Skin epidermis (tissue), 12 donors: ENCODE data around the gene CATSPERB.
A peak's percentile ranks its signal among the peaks of the same experiment; 100 is the strongest.

Experiments
- H3K27ac ChIP-seq, 21 experiments: fragments of 200-600 bp; sonication (generic) in 11 of 21; one replicate each; pipeline ENCODE4 v1.5.0; 2020; ENCODE audit warnings: mild to moderate bottlenecking in 3 of 21, inconsistent platforms in 2 of 21, moderate library complexity in 2 of 21
- H3K4me3 ChIP-seq, 7 experiments: fragments of 200-600 bp; sonication (generic) in 2 of 7; one replicate each; pipeline ENCODE4 v1.5.0; 2020; ENCODE audit warnings: inconsistent platforms in 2 of 7, mild to moderate bottlenecking in 2 of 7, moderate library complexity in 1 of 7

Gene CATSPERB, protein sequence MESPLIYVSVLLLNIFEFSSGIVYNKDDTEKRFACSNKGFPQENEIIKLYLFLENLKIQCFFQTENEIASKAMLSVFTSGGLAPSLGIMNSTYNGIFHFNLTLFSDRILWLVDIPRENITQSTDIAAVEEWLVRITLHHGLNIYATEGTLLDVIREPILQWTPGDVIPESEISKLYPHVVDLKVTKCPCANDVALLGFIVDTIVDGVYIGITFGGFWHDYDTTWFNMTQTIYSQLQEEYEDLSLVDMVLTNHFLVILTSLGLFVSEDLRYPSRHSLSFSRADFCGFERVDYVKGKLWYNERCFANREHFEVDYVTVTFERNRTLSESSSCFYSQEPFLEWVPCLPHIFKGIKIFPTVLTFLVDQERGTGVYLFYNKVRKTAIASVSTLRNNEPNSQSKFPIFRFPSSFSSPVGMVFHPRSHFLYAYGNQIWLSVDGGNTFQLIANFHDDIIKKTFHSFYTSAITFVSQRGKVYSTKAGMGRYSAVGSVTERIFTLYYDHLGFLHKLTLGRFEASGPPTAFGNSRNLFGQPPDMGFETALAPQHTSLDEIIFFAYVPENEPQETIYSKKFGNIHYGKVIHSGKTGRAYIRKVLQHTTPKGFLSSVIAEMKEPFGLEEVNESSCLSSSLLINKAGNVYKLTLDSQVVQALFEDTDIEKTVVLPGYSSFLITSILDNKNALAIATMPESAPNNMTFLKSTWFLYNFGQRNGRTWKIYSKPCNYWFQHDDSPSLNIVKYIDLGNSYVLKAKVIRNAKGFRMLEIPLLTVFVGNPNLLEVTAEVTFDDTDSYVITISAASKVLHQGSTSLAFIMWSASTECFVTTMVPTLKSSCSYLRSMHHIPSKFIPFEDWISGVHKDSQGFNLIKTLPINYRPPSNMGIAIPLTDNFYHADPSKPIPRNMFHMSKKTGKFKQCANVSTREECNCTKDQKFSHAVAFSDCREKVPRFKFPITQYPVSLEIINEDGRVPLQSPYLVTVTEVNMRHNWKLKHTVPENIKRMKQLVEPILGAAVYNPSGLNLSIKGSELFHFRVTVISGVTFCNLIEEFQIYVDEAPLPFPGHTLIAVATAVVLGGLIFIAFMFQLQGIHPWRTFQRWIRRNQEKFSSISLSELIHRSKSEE

DNA sequence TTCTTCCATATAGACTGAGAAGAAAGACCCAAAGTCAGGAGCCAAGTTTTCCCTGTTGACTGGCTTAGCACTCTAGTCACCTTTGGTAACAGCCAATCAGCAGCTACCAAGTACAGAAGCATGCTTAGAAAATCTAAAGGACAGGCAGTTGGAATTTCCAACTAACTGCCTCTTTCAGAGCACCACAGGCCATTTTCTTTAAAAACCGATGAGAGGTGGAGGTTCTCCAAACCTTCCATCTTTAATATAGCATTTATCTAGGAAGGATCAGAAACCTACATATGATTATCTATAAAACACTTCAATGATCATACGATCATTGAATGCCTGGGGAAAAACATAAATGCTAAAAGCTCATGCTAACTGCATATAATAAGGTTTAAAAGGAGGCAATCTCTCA, at the start of gene CATSPERB:
Gene CATSPERB (minus strand): TSS at position 101 of the 400 bp plus-strand sequence. CDS start 2,607 bp downstream, outside the sequence.
- no peak within 1 kb of the TSS for H3K27ac ChIP-seq
- H3K4me3 ChIP-seq, result no peak within 1 kb of the TSS

DNA sequence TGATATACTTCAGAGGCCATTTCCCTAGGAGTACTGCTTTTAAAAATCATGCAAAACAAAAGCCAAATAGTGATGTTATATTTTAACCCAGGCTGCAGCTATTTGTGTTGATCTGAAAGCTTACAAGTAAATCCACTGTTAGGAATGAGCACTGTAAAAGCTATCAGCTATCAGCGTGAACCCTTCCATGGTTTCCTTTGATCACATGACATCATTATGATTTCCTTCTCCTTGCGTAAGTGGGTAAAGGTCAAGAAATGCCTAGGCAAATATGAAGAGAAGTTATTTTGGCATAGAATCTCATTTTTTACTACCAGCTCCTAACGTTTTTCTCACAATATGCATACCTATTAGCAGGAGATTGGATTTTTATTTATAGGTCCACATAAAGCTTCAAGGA, 48.6 kb upstream of the CATSPERB start:
- Histone ChIP-seq H3K27ac (no peak overlapping the region), H3K4me3 (no peak overlapping the region)

GRCh38 chr14:91778217-91778616, 46.3 kb upstream of the CATSPERB start:
- H3K4me3 ChIP-seq, result no peak overlapping the region
- no peak overlapping the region for H3K27ac ChIP-seq

- Histone ChIP-seq H3K4me3 (no peak overlapping the region), H3K27ac (no peak overlapping the region)
Observed at GRCh38 chr14:91774140-91775096, 42.5 kb upstream of the CATSPERB start.

DNA sequence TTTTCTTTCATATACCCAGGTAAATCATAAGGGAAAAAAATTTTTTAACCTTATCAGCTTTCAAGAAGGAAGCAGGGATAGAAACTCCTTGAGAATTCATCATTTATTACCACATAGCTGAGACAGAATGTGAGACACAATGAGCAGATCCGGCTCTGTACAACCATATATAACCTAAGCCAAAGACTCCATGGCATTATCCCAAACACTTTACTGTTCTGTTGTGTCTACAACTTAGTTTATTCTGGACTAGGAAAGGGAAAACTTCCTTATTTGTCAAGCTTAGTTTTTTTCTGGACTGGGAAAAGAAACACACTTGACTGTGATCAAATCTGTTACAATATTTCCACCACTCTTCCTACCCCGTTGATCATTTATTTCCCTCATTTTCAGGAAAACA, 38.3 kb upstream of the CATSPERB start:
- Histone ChIP-seq H3K4me3 (no peak overlapping the region), H3K27ac (no peak overlapping the region)

DNA sequence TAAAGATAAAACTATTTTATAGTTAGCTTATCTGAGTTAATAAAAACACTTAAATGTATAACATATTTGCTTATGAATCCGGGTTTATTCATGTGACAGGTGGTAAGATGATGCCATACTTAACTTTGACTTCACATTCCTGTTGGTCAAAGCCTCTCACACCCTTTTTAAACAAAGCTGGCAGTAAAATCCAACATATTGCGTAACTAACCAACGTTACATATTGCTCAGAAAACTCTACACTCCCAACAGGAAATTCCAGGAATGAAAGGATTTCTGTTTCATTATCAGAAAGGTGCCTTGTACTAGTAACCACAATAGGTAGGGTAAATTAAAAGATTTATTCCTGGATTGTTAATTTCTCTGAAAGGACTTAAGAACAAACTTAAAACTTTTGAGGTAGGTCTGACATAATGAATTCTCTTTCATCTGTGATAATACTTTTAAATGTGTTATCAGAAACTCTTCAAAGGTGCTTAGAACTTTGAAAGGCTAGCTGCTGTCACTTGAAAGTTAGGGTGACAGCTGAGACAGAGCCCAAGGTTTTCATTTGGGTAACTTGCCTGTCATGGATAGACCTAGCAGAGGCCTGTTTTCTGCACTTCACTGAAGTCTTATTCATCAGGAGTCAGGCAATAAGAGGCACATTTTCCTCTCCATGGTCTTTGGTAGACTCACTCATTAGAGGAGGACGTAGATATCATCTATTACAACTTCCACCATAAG, 23.8 kb upstream of the CATSPERB start:
- Histone ChIP-seq H3K27ac (no peak overlapping the region), H3K4me3 (no peak overlapping the region)

GRCh38 chr14:91754819-91755218, 22.9 kb upstream of the CATSPERB start:
- Histone ChIP-seq H3K27ac (peak overlapping the region in 1 of 21 experiments; percentile 11), H3K4me3 (no peak overlapping the region)

DNA sequence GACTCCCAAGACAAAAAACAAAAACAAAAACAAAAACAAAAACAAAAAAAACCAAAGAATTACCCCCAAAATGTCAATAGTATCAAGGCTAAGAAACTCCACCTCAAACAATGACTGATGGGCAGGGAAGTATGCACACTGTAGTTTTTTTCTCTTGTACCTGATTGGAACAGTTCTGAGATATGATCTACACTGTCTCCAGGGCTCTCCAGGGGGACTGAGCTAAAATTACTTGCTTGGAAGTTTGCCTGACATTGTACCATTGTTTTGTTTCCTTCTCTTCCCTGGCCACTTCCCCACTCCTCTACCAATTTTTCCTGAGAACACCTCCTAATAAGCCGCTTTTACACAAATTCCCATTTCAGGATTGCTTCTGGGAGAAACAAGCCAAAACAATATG, 22.3 kb upstream of the CATSPERB start:
- Histone ChIP-seq H3K4me3 (no peak overlapping the region), H3K27ac (peak overlapping the region in 1 of 21 experiments; percentile 11)

GRCh38 chr14:91753501-91754128, 21.7 kb upstream of the CATSPERB start:
- H3K27ac ChIP-seq, result no peak overlapping the region
- H3K4me3 ChIP-seq, result no peak overlapping the region

- Histone ChIP-seq H3K27ac (no peak overlapping the region), H3K4me3 (no peak overlapping the region)
Observed at GRCh38 chr14:91752961-91753360, 21.1 kb upstream of the CATSPERB start.

GRCh38 chr14:91751719-91752118, 19.8 kb upstream of the CATSPERB start:
- no peak overlapping the region for H3K27ac ChIP-seq
- H3K4me3 ChIP-seq, result no peak overlapping the region

- Histone ChIP-seq H3K4me3 (no peak overlapping the region), H3K27ac (no peak overlapping the region)
Observed at GRCh38 chr14:91750634-91751198, 18.8 kb upstream of the CATSPERB start.

- Histone ChIP-seq H3K27ac (no peak overlapping the region), H3K4me3 (no peak overlapping the region)
Observed at GRCh38 chr14:91749868-91750267, 18.0 kb upstream of the CATSPERB start.

- no peak overlapping the region for H3K27ac ChIP-seq
- H3K4me3 ChIP-seq, result no peak overlapping the region
Observed at GRCh38 chr14:91748049-91748448, 16.2 kb upstream of the CATSPERB start.

DNA sequence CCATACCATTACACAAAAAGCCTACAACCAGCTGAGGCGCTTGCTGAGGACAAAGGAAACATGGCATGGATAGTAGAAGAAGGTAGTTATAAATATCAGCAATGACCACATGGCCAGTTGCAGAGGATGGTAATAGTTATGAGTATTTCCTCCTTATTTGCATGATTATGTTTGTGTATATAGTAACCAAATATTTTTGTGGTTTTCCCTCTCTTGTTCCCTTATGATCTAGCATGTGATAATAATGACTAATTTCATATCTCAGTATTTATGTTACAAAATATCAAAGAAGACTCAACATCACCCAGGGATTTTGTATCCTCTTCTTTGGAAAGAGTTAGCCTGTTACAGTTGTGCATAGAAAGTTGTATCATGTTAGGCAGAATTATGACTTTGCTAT, 13.5 kb upstream of the CATSPERB start:
- no peak overlapping the region for H3K27ac ChIP-seq
- no peak overlapping the region for H3K4me3 ChIP-seq

- Histone ChIP-seq H3K4me3 (no peak overlapping the region), H3K27ac (peak overlapping the region in 1 of 21 experiments; percentile 22)
Observed at GRCh38 chr14:91744068-91744480, 12.2 kb upstream of the CATSPERB start.

GRCh38 chr14:91743305-91743653, 11.4 kb upstream of the CATSPERB start:
- no peak overlapping the region for H3K27ac ChIP-seq

More at GRCh38 chr14:91743305-91743653, 11.4 kb upstream of the CATSPERB start:
- H3K4me3 ChIP-seq, result no peak overlapping the region
